MM.1S (cell line): Measurements from ENCODE around the gene ZRANB1.

Experiments
- DNase-seq: peaks from one replicate; pipeline ENCODE4 v3.0.0-alpha.2; 2015
- H2AFZ ChIP-seq: fragments of 300-600 bp; sonication (generic); 2 replicates; pipeline ENCODE4 v1.6.0; 2016; ENCODE audit warnings: antibody characterized with exemption, low read length
- H3F3A ChIP-seq: fragments of 300-600 bp; sonication (generic); 2 replicates; pipeline ENCODE4 v1.6.1; 2016; ENCODE audit warnings: mild to moderate bottlenecking, antibody characterized with exemption, low read length, moderate library complexity, mixed read lengths; ENCODE audit not compliant: insufficient read depth
- H3K27ac ChIP-seq: fragments of 300-600 bp; sonication (generic); 2 replicates; pipeline ENCODE4 v1.5.1; 2016; ENCODE audit warnings: mild to moderate bottlenecking, low read length
- H3K27me3 ChIP-seq: fragments of 300-600 bp; sonication (generic); replicated peaks from 2 replicates; pipeline ENCODE4 v1.6.0; 2016; ENCODE audit warnings: low read length; ENCODE audit not compliant: insufficient read depth
- H3K36me3 ChIP-seq: fragments of 300-600 bp; sonication (generic); replicated peaks from 2 replicates; pipeline ENCODE4 v1.6.1; 2016; ENCODE audit warnings: mild to moderate bottlenecking, low read length, mixed read lengths; ENCODE audit not compliant: insufficient read depth
- H3K4me1 ChIP-seq: fragments of 300-600 bp; sonication (generic); 2 replicates; pipeline ENCODE4 v1.6.1; 2016; ENCODE audit warnings: low read length, mixed read lengths
- H3K4me2 ChIP-seq: fragments of 300-600 bp; sonication (generic); 2 replicates; pipeline ENCODE4 v1.6.0; 2016; ENCODE audit warnings: low read depth, low read length
- H3K4me3 ChIP-seq: fragments of 300-600 bp; sonication (generic); 2 replicates; pipeline ENCODE4 v1.5.1; 2016; ENCODE audit warnings: low read length, mixed read lengths
- H3K79me2 ChIP-seq: fragments of 300-600 bp; sonication (generic); 2 replicates; pipeline ENCODE4 v1.6.1; 2016; ENCODE audit warnings: mixed run types, low read length, mixed read lengths
- H3K9ac ChIP-seq: fragments of 300-600 bp; sonication (generic); 2 replicates; pipeline ENCODE4 v1.6.1; 2016; ENCODE audit warnings: low read length, mixed read lengths
- H3K9me2 ChIP-seq: fragments of 300-600 bp; sonication (generic); replicated peaks from 2 replicates; pipeline ENCODE4 v1.6.1; 2016; ENCODE audit warnings: mild to moderate bottlenecking, low read length, mixed read lengths; ENCODE audit not compliant: insufficient read depth
- H3K9me3 ChIP-seq: fragments of 300-600 bp; sonication (generic); replicated peaks from 2 replicates; pipeline ENCODE4 v1.6.1; 2016; ENCODE audit warnings: mild to moderate bottlenecking, low read length, mixed read lengths; ENCODE audit not compliant: insufficient read depth
- H4K20me1 ChIP-seq: fragments of 300-600 bp; sonication (generic); 2 replicates; pipeline ENCODE4 v1.6.1; 2016; ENCODE audit warnings: mild to moderate bottlenecking, low read length, moderate library complexity, mixed read lengths; ENCODE audit not compliant: insufficient read depth
- CTCF ChIP-seq: fragments of 300-600 bp; sonication (generic); IDR thresholded peaks from 2 replicates; pipeline ENCODE4 v1.5.1; 2016; ENCODE audit warnings: antibody characterized with exemption, low read length, mixed read lengths
- EZH2 ChIP-seq: fragments of 300-600 bp; sonication (generic); optimal IDR thresholded peaks from 2 replicates; pipeline ENCODE3; 2017; ENCODE audit warnings: low read depth, mild to moderate bottlenecking, antibody characterized with exemption, low read length, mixed read lengths
- EZH2phosphoT487 ChIP-seq: fragments of 300-600 bp; sonication (generic); IDR thresholded peaks from 2 replicates; pipeline ENCODE4 v1.6.1; 2018; ENCODE audit warnings: antibody characterized with exemption, low read length

ZRANB1 gene

DNA sequence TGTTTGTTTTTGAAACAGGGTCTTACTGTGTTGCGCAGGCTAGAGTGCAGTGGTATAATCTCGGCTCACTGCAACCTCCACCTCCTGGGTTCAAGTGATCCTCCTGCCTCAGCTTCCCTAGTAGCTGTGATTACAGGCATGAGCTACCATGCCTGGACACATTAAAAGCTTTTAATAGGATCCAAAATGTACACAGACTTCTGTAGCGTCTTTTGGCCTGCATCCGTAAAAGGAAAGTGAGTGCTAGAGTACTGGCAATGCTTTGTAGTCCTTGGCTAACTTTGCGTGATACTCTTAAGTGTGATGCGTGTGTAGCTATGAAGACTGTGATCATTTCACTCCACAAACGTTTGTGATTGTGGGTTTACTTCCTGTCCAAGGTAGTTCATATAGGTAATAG lies 13.3 kb downstream of the ZRANB1 start:
- H3K9ac ChIP-seq = no peak overlapping the region
- no peak overlapping the region for H3K27ac ChIP-seq
- no peak overlapping the region for H2AFZ ChIP-seq
- no peaks in the 10 kb centered on the region for H3K36me3 ChIP-seq
- no peak overlapping the region for H3K4me2 ChIP-seq
- 0 out of 2 replicates have a peak, but pooled peaks cover 3% of the 10 kb centered on the region for H4K20me1 ChIP-seq
- no peaks in the 10 kb centered on the region for H3K9me3 ChIP-seq
- H3K9me2 ChIP-seq = no peaks in the 10 kb centered on the region
- no peak for TF ChIP-seq CTCF
- no peak for TF ChIP-seq EZH2
- no peak for TF ChIP-seq EZH2phosphoT487
- no peak for DNase-seq
- 0 out of 2 replicates have a peak, but pooled peaks cover 1% of the 10 kb centered on the region for H3F3A ChIP-seq
- H3K27me3 ChIP-seq = no peaks in the 10 kb centered on the region
- H3K79me2 ChIP-seq = peaks cover 57% of the 10 kb centered on the region
- H3K4me3 ChIP-seq = no peak overlapping the region
- H3K4me1 ChIP-seq = peaks cover 5% of the 10 kb centered on the region; the same call in 1 of the 2 replicates

DNA sequence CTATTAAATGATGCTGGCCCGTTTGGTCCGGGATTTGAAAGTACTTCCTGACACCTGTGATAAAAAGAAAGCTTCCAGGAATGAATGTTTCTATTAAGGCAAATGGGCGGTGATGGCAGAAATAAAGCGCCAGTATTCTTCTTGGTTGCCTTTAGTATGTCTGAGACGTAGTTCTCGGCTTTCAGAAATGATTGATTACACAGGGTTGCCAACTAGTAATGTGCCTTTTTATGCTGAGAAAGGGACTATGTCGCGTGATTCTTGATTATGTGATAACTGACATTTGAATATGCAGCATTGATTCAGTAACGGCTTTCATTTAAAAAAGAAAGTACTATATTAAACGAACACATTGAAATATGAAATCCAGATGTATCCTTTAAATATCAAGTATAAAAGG lies 13.9 kb downstream of the ZRANB1 start:
- H3K4me1 ChIP-seq = peaks cover 10% of the 10 kb centered on the region; the same call in 1 of the 2 replicates
- H3K36me3 ChIP-seq = no peaks in the 10 kb centered on the region
- H2AFZ ChIP-seq = no peak overlapping the region
- peaks cover 7% of the 10 kb centered on the region; the same call in 1 of the 2 replicates for H3F3A ChIP-seq
- H3K4me2 ChIP-seq = no peak overlapping the region
- H4K20me1 ChIP-seq = 0 out of 2 replicates have a peak, but pooled peaks cover 3% of the 10 kb centered on the region
- TF ChIP-seq CTCF = no peak
- no peak for TF ChIP-seq EZH2
- no peak for TF ChIP-seq EZH2phosphoT487
- peaks cover 51% of the 10 kb centered on the region for H3K79me2 ChIP-seq
- H3K27ac ChIP-seq = no peak overlapping the region
- no peaks in the 10 kb centered on the region for H3K9me2 ChIP-seq
- H3K27me3 ChIP-seq = no peaks in the 10 kb centered on the region
- DNase-seq = no peak
- H3K9me3 ChIP-seq = no peaks in the 10 kb centered on the region
- H3K9ac ChIP-seq = no peak overlapping the region
- H3K4me3 ChIP-seq = no peak overlapping the region

- no peak for TF ChIP-seq CTCF
- no peak for TF ChIP-seq EZH2
- no peak for TF ChIP-seq EZH2phosphoT487
- Histone ChIP-seq H3K9me3 (no peaks in the 10 kb centered on the region), H2AFZ (no peak overlapping the region), H3F3A (peaks cover 7% of the 10 kb centered on the region; the same call in 1 of the 2 replicates), H3K9me2 (no peaks in the 10 kb centered on the region), H3K27ac (no peak overlapping the region), H4K20me1 (0 out of 2 replicates have a peak, but pooled peaks cover 3% of the 10 kb centered on the region), H3K36me3 (no peaks in the 10 kb centered on the region), H3K4me1 (peaks cover 15% of the 10 kb centered on the region; the same call in 1 of the 2 replicates), H3K4me3 (no peak overlapping the region), H3K9ac (no peak overlapping the region), H3K79me2 (peaks cover 57% of the 10 kb centered on the region), H3K27me3 (no peaks in the 10 kb centered on the region), H3K4me2 (no peak overlapping the region)
- no peak for DNase-seq
Observed at GRCh38 chr10:124956764-124957163, 14.8 kb downstream of the ZRANB1 start.
